Stimulated activated CD8-positive, alpha-beta memory T cell treated with anti-CD3 and anti-CD28 coated beads, Interleukin-4, amount 100 ng/mL, for 4 hours (primary cell): ENCODE results near the gene TCEAL9.
"Not testable (repeated sequence)": the region's sequence is repeated elsewhere in the genome, so short reads cannot be mapped to it uniquely, and the experiment has no call there.

Experiments
- DNase-seq, 2 donors: peaks; one replicate each; pipeline ENCODE4 v3.0.0-alpha.2; 2020; ENCODE audit warnings: low read depth in 2 of 2, low spot score in 1 of 2

Gene TCEAL9

GRCh38 chrX:103372886-103373285 is 16.6 kb downstream of the TCEAL9 start:
- DNase-seq = no peak

- DNase-seq = no peak
These were observed 17.3 kb downstream of the TCEAL9 start for GRCh38 chrX:103373581-103373980.

GRCh38 chrX:103376118-103376978 is 20.0 kb downstream of the TCEAL9 start, which contains the start of gene BEX3:
BEX3 (plus strand) TSS chrX:103376538; CDS start chrX:103377522, 984 bp downstream.
- DNase-seq = no peak

GRCh38 chrX:103376979-103377324 is 20.6 kb downstream of the TCEAL9 start:
- no peak for DNase-seq

GRCh38 chrX:103378990-103379389 is 22.7 kb downstream of the TCEAL9 start:
- DNase-seq = no peak

GRCh38 chrX:103382877-103383276 is 26.6 kb downstream of the TCEAL9 start:
- no peak for DNase-seq

GRCh38 chrX:103384672-103385071 is 28.4 kb downstream of the TCEAL9 start:
- no peak for DNase-seq

GRCh38 chrX:103385283-103385830 is 29.1 kb downstream of the TCEAL9 start:
- not testable (repeated sequence) for DNase-seq

GRCh38 chrX:103386332-103386731 is 30.0 kb downstream of the TCEAL9 start:
- DNase-seq = no peak

- DNase-seq = no peak
These were observed 37.2 kb downstream of the TCEAL9 start for GRCh38 chrX:103393487-103393886.

- DNase-seq = no peak
These were observed 39.9 kb downstream of the TCEAL9 start for GRCh38 chrX:103396186-103396585.

- DNase-seq = no peak
These were observed 40.4 kb downstream of the TCEAL9 start for GRCh38 chrX:103396660-103397059.

GRCh38 chrX:103397707-103398106 is 41.4 kb downstream of the TCEAL9 start:
- DNase-seq = no peak

GRCh38 chrX:103398421-103398864 is 42.1 kb downstream of the TCEAL9 start:
- no peak for DNase-seq

- no peak for DNase-seq
These were observed 43.4 kb downstream of the TCEAL9 start for GRCh38 chrX:103399744-103400143.

GRCh38 chrX:103400931-103401330 is 44.6 kb downstream of the TCEAL9 start:
- DNase-seq = no peak

GRCh38 chrX:103404231-103405008 is 48.1 kb downstream of the TCEAL9 start:
- DNase-seq = no peak

GRCh38 chrX:103405009-103405333 is 48.7 kb downstream of the TCEAL9 start:
- DNase-seq = no peak

- DNase-seq = no peak
These were observed 50.0 kb downstream of the TCEAL9 start for GRCh38 chrX:103406256-103406655.

- DNase-seq = no peak
These were observed 51.5 kb downstream of the TCEAL9 start for GRCh38 chrX:103407776-103408175.
